ENCODE results near the gene SLAIN2.
"Not testable (repeated sequence)": the region's sequence is repeated elsewhere in the genome, so short reads cannot be mapped to it uniquely, and the experiment has no call there.

SLAIN2 gene

GRCh38 chr4:48340965-48341775 lies at the start of gene SLAIN2:
TSS of gene SLAIN2 (plus strand) at chr4:48341529. CDS start at chr4:48341740, 211 bp downstream.
- peak; percentile 87 for DNase-seq (ENCODE audit: low read depth)
- H3K4me3 ChIP-seq (ENCODE audit: low read depth, low read length): peak within 1 kb of the TSS; percentile 89
- TF ChIP-seq CTCF (IDR thresholded peaks at IDR 0.05; ENCODE audit: low read depth, low read length, missing control alignments): peak; percentile 20

- not testable (repeated sequence) for H3K4me3 ChIP-seq (ENCODE audit: low read depth, low read length); DNase-seq (ENCODE audit: low read depth)
Observed at GRCh38 chr4:48292218-48292790, 49.0 kb upstream of the SLAIN2 start.

- no peak for DNase-seq (ENCODE audit: low read depth)
- TF ChIP-seq CTCF (IDR thresholded peaks at IDR 0.05; ENCODE audit: low read depth, low read length, missing control alignments): no peak
- H3K4me3 ChIP-seq (ENCODE audit: low read depth, low read length): no peak overlapping the region
Observed at GRCh38 chr4:48295116-48295515, 46.2 kb upstream of the SLAIN2 start.

GRCh38 chr4:48296365-48296764 lies 45.0 kb upstream of the SLAIN2 start:
- no peak for TF ChIP-seq CTCF (IDR thresholded peaks at IDR 0.05; ENCODE audit: low read depth, low read length, missing control alignments)

GRCh38 chr4:48297256-48297846 lies 44.0 kb upstream of the SLAIN2 start:
- TF ChIP-seq CTCF (IDR thresholded peaks at IDR 0.05; ENCODE audit: low read depth, low read length, missing control alignments): no peak
- DNase-seq (ENCODE audit: low read depth): no peak
- no peak overlapping the region for H3K4me3 ChIP-seq (ENCODE audit: low read depth, low read length)

More at GRCh38 chr4:48296365-48296764, 45.0 kb upstream of the SLAIN2 start:
- no peak overlapping the region for H3K4me3 ChIP-seq (ENCODE audit: low read depth, low read length)
- DNase-seq (ENCODE audit: low read depth): peak; percentile 24

GRCh38 chr4:48299560-48299959 lies 41.8 kb upstream of the SLAIN2 start:
- H3K4me3 ChIP-seq (ENCODE audit: low read depth, low read length): no peak overlapping the region
- no peak for DNase-seq (ENCODE audit: low read depth)
- TF ChIP-seq CTCF (IDR thresholded peaks at IDR 0.05; ENCODE audit: low read depth, low read length, missing control alignments): no peak

- TF ChIP-seq CTCF (IDR thresholded peaks at IDR 0.05; ENCODE audit: low read depth, low read length, missing control alignments): no peak
- no peak overlapping the region for H3K4me3 ChIP-seq (ENCODE audit: low read depth, low read length)
Observed at GRCh38 chr4:48300004-48300403, 41.3 kb upstream of the SLAIN2 start.

More at GRCh38 chr4:48300004-48300403, 41.3 kb upstream of the SLAIN2 start:
- no peak for DNase-seq (ENCODE audit: low read depth)
